Esophagus muscularis mucosa (tissue), 4 donors: ENCODE measurements around the gene DGKK. TPM values are rescaled to one million over a fixed set of nuclear protein-coding genes. Genes with fewer than 3 reads are reported as not detected.
A peak's percentile ranks its signal among the peaks of the same experiment; 100 is the strongest.

Source experiments
- DNase-seq: peaks from one replicate; pipeline ENCODE4 v3.0.0-alpha.2; 2017; ENCODE audit errors: extremely low spot score
- H3K27ac ChIP-seq, 4 donors: fragments of 200-600 bp; sonication (generic); replicated peaks in 1 of 4; 1 replicate in 3 of 4; 2 replicates in 1 of 4; pipeline ENCODE4 v1.5.1; 2016 to 2019; ENCODE audit warnings: mild to moderate bottlenecking in 1 of 4
- H3K27me3 ChIP-seq, 4 donors: fragments of 200-600 bp; sonication (generic); one replicate each; pipeline versions ENCODE4 v1.5.1 to v1.6.0; 2016 to 2019
- H3K36me3 ChIP-seq, 4 donors: fragments of 200-600 bp; sonication (generic); one replicate each; pipeline ENCODE4 v1.5.1; 2016 to 2019
- H3K4me1 ChIP-seq, 4 donors: fragments of 200-600 bp; sonication (generic); one replicate each; pipeline ENCODE4 v1.5.1; 2016 to 2019
- H3K4me3 ChIP-seq, 4 donors: fragments of 200-600 bp; sonication (generic); 1 replicate in 2 of 4; 2 replicates in 2 of 4; pipeline ENCODE4 v1.5.1; 2016 to 2019; ENCODE audit warnings: mild to moderate bottlenecking in 4 of 4, moderate library complexity in 1 of 4
- H3K9me3 ChIP-seq, 4 donors: fragments of 200-600 bp; sonication (generic); 1 replicate in 3 of 4; 2 replicates in 1 of 4; pipeline ENCODE4 v1.5.1; 2016 to 2019
- CTCF ChIP-seq, 3 experiments: fragments of 200-600 bp in 2 of 3; fragments of 450-650 bp in 1 of 3; sonication (generic) in 2 of 3; IDR thresholded peaks; one replicate each; pipeline ENCODE4 v1.5.1; 2017 to 2019; ENCODE audit warnings: antibody characterized with exemption in 3 of 3, mild to moderate bottlenecking in 2 of 3, moderate library complexity in 1 of 3
- EP300 ChIP-seq: sonication (generic); formaldehyde crosslinking; IDR thresholded peaks from one replicate; pipeline ENCODE4 v1.6.1; 2017; ENCODE audit warnings: antibody characterized with exemption
- POLR2A ChIP-seq: fragments of 450-650 bp; IDR thresholded peaks from one replicate; pipeline ENCODE4 v1.6.1; 2017; ENCODE audit warnings: antibody characterized with exemption, moderate library complexity, mild to moderate bottlenecking, low read depth
- POLR2AphosphoS5 ChIP-seq, 2 donors: sonication (generic); formaldehyde crosslinking; IDR thresholded peaks; one replicate each; pipeline ENCODE4 v1.6.1; 2017; ENCODE audit warnings: antibody characterized with exemption in 2 of 2
- WGBS: methylation state at CpG from one replicate; pipeline ENCODE4 v1.1.5; 2018; 5-methylcytosine and 5-hydroxymethylcytosine counted together
- intact Hi-C: fragments of 100-400 bp; cut with DNase I; formaldehyde crosslinking; loops from one replicate; pipeline ENCODE4 v1.15.1; 2023
- total RNA-seq, 4 donors: library from RNA; depleted of rRNA; stranded (reverse); fragments of >200 nt; gene quantifications; one replicate each; pipeline versions ENCODE4 v1.1.0 to v1.2.1, GENCODE V29; 2016

The DGKK gene, protein sequence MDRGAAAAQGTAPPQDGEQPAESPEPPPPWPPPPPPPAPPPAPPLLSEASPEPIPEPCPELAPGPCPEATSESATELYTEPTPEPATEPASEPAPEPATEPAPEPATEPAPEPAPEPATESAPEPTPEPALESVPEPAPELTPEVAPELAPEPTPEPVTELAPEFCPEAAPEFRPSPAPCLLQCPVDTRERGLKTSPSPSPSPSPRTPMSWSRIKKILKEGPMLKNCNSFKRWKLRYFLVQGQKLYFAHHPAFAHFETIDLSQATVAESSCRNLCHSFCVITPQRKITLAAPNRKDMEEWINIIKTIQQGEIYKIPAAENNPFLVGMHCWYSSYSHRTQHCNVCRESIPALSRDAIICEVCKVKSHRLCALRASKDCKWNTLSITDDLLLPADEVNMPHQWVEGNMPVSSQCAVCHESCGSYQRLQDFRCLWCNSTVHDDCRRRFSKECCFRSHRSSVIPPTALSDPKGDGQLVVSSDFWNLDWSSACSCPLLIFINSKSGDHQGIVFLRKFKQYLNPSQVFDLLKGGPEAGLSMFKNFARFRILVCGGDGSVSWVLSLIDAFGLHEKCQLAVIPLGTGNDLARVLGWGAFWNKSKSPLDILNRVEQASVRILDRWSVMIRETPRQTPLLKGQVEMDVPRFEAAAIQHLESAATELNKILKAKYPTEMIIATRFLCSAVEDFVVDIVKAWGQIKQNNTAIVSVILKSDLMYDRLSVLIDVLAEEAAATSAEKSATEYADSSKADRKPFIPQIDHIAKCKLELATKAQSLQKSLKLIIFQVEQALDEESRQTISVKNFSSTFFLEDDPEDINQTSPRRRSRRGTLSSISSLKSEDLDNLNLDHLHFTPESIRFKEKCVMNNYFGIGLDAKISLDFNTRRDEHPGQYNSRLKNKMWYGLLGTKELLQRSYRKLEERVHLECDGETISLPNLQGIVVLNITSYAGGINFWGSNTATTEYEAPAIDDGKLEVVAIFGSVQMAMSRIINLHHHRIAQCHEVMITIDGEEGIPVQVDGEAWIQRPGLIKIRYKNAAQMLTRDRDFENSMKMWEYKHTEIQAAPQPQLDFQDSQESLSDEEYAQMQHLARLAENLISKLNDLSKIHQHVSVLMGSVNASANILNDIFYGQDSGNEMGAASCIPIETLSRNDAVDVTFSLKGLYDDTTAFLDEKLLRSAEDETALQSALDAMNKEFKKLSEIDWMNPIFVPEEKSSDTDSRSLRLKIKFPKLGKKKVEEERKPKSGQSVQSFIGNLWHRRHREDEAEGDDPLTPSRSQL
- total RNA-seq, result not detected

GRCh38 chrX:50470103-50471031, at the start of gene DGKK:
Gene DGKK, minus strand, starts transcription at chrX:50470825. Its CDS starts 147 bp downstream, at chrX:50470678.
- DNase-seq, result no peak
- peak within 1 kb of the TSS in 3 of 4 donors; percentile 6 to 27 (median 24) for H3K4me3 ChIP-seq
- 33% methylated on average over 16 of the region's 59 CpGs for WGBS

DNA sequence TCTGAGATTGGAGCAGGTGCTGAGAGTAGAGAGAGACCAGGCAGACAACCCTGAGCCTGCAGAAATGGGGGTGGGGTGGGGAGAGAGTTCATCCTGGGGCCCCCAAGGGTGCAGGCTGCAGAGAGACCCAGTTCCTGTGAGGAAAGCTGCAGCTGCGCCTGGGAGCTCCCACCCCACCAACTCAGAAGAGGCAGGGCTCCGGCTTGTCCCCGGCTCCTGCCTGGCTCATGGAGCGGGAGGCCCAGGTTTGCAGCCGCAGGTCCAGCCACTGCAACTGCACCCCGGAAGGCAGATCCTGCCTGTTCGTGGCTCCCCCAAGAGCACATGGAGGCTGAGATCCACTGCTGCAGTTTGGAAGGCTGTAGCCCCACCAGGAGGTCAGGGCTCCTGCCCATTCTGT, 44.2 kb upstream of the DGKK start:
- TF ChIP-seq CTCF (IDR thresholded peaks at IDR 0.05), result no peak
- no peak for TF ChIP-seq POLR2A
- TF ChIP-seq POLR2AphosphoS5 (IDR thresholded peaks at IDR 0.05), result no peak
- no peak for TF ChIP-seq EP300
- no peak for DNase-seq
- H3K9me3 ChIP-seq, result no peaks in the 10 kb centered on the region
- H3K4me1 ChIP-seq, result no peaks in the 10 kb centered on the region
- WGBS, result 82% methylated on average over 4 of the region's 7 CpGs
- H3K27ac ChIP-seq, result no peak overlapping the region
- H3K4me3 ChIP-seq, result no peak overlapping the region
- intact Hi-C loops, result no loop called here
- no peaks in the 10 kb centered on the region for H3K36me3 ChIP-seq
- no peaks in the 10 kb centered on the region for H3K27me3 ChIP-seq

More at GRCh38 chrX:50470103-50471031, at the start of gene DGKK:
- no peak for TF ChIP-seq POLR2A
- no peak for TF ChIP-seq EP300
- no peak for TF ChIP-seq POLR2AphosphoS5 (IDR thresholded peaks at IDR 0.05)
- no peak for TF ChIP-seq CTCF (IDR thresholded peaks at IDR 0.05)
- intact Hi-C loops, result no loop called here
- Histone ChIP-seq H3K27ac (no peak within 1 kb of the TSS), H3K27me3 (peaks cover 5 to 62% (median 23%) of the 10 kb centered on the region in 4 donors), H3K9me3 (no peaks in the 10 kb centered on the region), H3K36me3 (no peaks in the 10 kb centered on the region), H3K4me1 (peaks cover 6 to 28% (median 21%) of the 10 kb centered on the region in 4 donors)

DNA sequence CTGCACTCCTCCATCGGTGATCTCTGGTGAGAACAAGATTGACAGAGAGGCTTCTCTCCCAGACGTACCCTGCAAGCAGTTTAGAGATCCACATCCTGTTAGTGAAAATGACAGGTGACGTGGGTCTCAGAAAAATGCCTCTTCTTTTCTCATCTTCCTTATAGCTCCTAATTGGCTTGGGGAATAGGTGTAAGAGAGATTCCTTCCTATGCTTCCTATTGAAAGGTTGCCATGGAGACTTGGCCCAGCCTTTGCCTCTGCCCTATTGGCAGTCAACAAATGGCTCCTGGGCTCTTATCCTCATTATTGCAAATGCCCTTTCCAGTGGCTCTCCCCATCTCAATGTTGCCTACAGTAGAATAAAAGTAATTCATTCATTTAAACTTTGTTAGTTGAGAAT, 26.5 kb upstream of the DGKK start:
- no peaks in the 10 kb centered on the region for H3K9me3 ChIP-seq
- no peaks in the 10 kb centered on the region for H3K27me3 ChIP-seq
- H3K36me3 ChIP-seq, result no peaks in the 10 kb centered on the region
- TF ChIP-seq CTCF (IDR thresholded peaks at IDR 0.05), result no peak
- no peak for TF ChIP-seq POLR2A
- no peak for TF ChIP-seq EP300
- WGBS, result 61% methylated on average over 3 of the region's 3 CpGs
- no peak overlapping the region for H3K27ac ChIP-seq
- intact Hi-C loops, result no loop called here
- H3K4me3 ChIP-seq, result no peak overlapping the region
- no peak for DNase-seq
- H3K4me1 ChIP-seq, result no peaks in the 10 kb centered on the region

DNA sequence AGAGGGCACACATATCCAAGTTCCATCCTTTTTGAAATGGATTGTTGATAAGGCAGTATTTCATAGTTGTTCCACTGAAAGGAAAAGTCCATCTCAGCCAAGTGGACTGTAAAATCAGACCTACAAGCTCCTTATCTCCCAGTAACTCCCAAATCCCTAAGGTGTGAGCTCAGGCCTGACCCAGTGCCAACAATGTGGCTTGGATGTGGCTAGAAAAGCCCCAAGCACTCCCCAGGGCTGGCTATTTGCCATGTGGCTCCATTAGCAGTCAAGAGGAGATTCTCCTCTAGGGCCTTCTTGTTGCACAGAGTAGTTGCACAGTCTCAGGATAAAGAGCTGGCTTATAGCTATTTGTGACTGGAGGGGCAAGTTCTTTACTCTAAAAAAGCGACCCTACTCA, 25.0 kb upstream of the DGKK start:
- H3K27me3 ChIP-seq, result no peaks in the 10 kb centered on the region
- no peak overlapping the region for H3K4me3 ChIP-seq
- WGBS, result 64% methylated on average over 1 of the region's 1 CpG
- no peaks in the 10 kb centered on the region for H3K4me1 ChIP-seq
- no peaks in the 10 kb centered on the region for H3K36me3 ChIP-seq
- intact Hi-C loops, result no loop called here
- no peaks in the 10 kb centered on the region for H3K9me3 ChIP-seq
- TF ChIP-seq POLR2AphosphoS5 (IDR thresholded peaks at IDR 0.05) (no peak), CTCF (IDR thresholded peaks at IDR 0.05) (no peak), POLR2A (no peak), EP300 (no peak)
- H3K27ac ChIP-seq, result no peak overlapping the region
- no peak for DNase-seq
